ENCODE results near the gene IVD.
"Not testable (repeated sequence)": the region's sequence is repeated elsewhere in the genome, so short reads cannot be mapped to it uniquely, and the experiment has no call there.

IVD gene

GRCh38 chr15:40439960-40440742 lies 34.6 kb downstream of the IVD start:
- no peak for DNase-seq

GRCh38 chr15:40440743-40441564 lies 35.4 kb downstream of the IVD start, which contains the start of gene BAHD1:
Gene BAHD1, plus strand, starts transcription at chr15:40440953. Its CDS starts 17,512 bp downstream, at chr15:40458465.
- DNase-seq: peak; percentile 92

- DNase-seq: no peak
Measured at GRCh38 chr15:40441565-40442531, 36.3 kb downstream of the IVD start.

- DNase-seq: no peak
Measured at GRCh38 chr15:40443255-40443654, 37.7 kb downstream of the IVD start.

GRCh38 chr15:40443846-40444245 lies 38.3 kb downstream of the IVD start:
- no peak for DNase-seq

GRCh38 chr15:40444736-40445135 lies 39.1 kb downstream of the IVD start:
- DNase-seq: no peak

GRCh38 chr15:40445421-40445922 lies 39.9 kb downstream of the IVD start:
- no peak for DNase-seq

DNA sequence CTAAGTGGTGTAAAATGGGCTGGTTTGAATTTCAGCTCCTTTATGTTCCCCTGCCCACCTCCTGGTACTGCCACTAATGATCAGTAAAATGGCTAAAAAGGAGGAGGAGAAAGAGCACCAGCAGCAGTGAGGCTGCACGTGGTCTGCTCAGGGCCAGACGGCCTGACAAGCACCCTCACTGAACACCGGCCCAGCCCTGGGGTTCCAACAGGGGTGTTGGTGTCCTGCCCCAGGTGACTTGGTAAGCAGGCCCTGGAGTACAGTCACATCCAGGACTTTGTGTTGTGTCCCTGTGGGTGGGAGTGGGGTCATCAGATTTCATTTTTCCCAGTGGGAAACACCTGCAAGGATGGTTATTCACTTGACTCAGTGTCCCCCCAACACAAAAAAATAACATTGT lies 40.5 kb downstream of the IVD start:
- no peak for DNase-seq

GRCh38 chr15:40448354-40448753 lies 42.8 kb downstream of the IVD start:
- DNase-seq: no peak

DNA sequence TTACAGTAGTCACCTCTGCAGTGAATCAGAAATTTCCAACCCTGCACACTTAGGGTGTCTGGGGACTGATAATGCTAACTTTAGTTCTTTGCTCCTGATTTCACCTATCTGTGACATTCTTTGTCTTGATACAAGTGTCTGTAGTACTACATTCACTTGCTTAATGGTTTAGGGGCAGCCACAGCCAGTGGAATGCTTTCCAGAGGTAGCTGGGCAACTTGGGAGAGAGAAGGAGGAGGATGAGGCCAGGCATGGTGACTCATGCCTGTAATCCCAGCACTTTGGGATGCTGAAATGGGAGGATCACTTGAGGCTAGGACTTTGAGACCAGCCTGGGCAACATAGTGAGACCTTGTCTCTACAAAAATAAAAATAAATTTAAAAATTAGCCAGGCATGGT lies 43.7 kb downstream of the IVD start:
- DNase-seq: no peak

GRCh38 chr15:40450047-40450446 lies 44.5 kb downstream of the IVD start:
- DNase-seq: no peak

- DNase-seq: no peak
Measured at GRCh38 chr15:40451527-40452158, 46.0 kb downstream of the IVD start.

GRCh38 chr15:40452296-40453090 lies 46.9 kb downstream of the IVD start:
- DNase-seq: no peak

- not testable (repeated sequence) for DNase-seq
Measured at GRCh38 chr15:40453941-40454340, 48.3 kb downstream of the IVD start.

GRCh38 chr15:40454904-40455391 lies 49.4 kb downstream of the IVD start:
- no peak for DNase-seq

GRCh38 chr15:40456299-40456712 lies 50.7 kb downstream of the IVD start:
- no peak for DNase-seq

GRCh38 chr15:40456738-40457137 lies 51.1 kb downstream of the IVD start:
- DNase-seq: no peak

DNA sequence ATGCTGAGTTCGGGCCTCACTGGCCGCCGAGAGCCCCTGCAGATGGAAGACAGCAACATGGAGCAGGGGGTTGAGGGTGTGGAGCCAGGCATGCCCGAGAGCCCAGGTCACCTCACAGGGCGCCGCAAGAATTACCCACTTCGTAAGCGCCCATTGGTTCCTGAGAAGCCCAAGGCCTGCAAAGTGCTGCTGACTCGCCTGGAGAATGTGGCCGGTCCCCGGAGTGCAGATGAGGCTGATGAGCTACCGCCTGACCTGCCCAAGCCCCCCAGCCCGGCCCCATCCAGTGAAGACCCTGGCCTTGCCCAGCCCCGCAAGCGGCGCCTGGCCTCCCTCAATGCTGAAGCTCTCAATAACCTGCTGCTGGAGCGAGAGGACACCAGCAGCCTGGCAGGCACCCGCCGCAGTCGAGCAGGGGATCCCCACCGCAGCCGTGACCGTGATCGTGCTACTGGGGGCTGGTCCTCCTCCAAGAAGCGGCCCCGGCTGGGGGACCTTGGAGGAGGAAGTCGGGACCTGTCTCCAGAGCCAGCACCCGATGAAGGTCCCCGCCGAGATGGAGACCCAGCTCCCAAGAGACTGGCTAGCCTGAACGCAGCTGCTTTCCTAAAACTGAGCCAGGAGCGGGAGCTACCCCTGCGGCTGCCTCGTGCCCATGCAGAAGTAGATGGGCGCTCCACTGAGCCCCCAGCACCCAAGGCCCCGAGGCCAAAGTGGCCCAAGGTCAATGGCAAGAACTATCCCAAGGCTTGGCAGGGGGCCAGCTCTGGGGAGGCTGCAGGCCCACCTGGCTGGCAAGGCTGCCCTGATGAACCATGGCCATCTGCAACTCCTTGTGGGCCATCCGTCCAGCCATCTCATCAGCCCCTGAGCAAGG lies 53.1 kb downstream of the IVD start:
- DNase-seq: no peak

DNA sequence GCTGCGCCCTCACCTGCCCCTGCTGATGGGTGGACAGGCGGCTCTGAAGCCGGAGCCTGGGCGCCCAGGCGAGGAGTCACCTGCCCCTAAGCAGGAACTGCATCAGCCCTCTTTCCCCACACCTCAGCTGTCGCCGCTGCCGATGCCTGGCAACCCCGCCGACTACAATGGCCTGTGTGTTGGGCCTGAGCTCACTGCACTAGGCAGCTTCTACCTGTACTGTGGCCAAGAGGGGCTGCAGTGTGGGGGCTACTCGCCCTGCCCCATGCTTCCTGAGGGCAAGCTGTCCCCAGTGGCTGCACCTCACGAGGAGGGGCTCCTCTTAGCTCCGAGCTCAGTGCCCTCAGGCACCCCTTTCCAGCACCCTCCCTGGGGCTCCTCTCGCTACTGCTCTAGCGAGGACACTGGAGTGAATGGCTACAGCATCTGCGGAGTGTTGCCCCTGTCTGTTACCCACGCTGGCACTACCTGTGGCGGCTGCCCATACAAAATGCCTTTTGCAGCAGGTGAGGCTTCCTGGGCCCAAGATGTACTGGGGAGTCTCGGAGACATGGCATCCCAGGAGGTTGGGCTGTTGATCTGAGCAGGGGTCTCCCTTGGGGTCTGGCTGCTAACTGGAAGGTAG lies 53.9 kb downstream of the IVD start:
- no peak for DNase-seq

- no peak for DNase-seq
Measured at GRCh38 chr15:40460404-40460803, 54.8 kb downstream of the IVD start.
